Glomerular visceral epithelial cell (primary cell): Measurements from ENCODE around the gene PLA2G4B.
A peak's percentile ranks its signal among the peaks of the same experiment; 100 is the strongest.

Experiments used
- DNase-seq: peaks from one replicate; pipeline ENCODE4 v3.0.0-alpha.2; 2016; ENCODE audit errors: extremely low spot score

PLA2G4B gene

DNA sequence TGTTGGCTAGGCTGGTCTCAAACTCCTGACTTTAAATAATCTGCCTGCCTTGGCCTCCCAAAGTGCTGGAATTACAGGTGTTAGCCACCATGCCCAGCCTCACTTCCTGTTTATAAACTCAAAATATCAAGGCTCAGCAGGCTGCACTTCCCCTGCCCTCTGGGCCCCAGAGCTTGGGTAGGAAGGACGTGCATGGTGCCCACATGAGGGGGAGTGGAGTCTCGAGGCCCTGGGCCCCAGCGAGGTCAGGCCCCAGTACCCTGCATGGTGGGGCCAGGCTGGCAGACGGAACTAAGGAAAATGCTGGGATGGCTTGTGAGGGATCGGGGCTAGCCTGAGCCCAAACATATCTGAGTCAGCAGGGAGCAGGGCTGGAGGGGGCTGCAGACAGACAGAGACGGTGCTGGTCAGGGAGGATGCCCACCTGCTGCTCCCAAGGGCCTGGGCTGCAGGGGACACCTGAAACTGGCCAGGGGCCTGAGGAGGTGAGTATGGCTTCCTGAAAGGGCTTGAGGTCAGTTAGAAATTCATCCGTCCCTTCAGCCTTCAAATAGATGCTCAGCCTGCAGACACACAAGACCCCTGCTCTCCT, 50.1 kb downstream of the PLA2G4B start:
- DNase-seq = no peak

DNA sequence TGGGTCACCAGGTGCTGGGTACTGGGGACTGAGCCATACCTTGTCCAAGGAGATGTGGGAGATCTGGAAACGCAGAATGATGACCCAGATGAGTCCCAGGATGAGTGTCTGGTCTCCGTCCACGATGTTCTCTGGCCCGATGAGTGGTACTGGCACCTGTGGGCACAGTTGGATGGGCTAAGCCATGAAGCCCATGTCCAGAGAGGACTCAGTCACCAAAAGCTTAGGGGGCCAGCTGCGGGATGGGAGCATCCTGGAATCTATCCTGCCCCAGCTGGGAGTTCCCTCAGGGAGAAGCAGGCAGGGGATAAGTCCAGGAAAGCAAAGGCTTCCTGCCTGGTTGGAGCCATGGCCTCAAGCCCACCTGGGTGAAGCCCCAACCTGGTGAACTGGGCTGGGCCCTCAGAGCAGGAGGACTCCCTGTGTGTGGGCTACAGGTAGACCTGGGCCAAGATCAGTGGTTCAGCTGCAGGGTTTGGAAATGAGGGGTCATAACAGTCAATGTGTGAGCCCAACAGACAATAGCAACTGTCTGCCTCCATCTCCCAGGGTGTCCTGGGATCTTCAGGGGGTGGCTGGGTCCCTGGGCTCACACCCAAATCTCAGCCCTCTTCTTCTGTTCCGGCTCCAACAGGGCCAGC, 51.5 kb downstream of the PLA2G4B start:
- no peak for DNase-seq

GRCh38 chr15:41891226-41891625, 52.6 kb downstream of the PLA2G4B start:
- no peak for DNase-seq

GRCh38 chr15:41891946-41892345, 53.3 kb downstream of the PLA2G4B start:
- no peak for DNase-seq

- DNase-seq = no peak
Measured at GRCh38 chr15:41892621-41893421, 54.2 kb downstream of the PLA2G4B start.

- DNase-seq = no peak
Measured at GRCh38 chr15:41893422-41894250, 55.0 kb downstream of the PLA2G4B start, which contains the start of gene SPTBN5. SPTBN5 (minus strand) TSS chr15:41894053; CDS start chr15:41893497, 556 bp downstream.

- DNase-seq = no peak
Measured at GRCh38 chr15:41894251-41894790, 55.7 kb downstream of the PLA2G4B start.

- DNase-seq = peak; percentile 93
Measured at GRCh38 chr15:41894791-41895463, 56.3 kb downstream of the PLA2G4B start.

DNA sequence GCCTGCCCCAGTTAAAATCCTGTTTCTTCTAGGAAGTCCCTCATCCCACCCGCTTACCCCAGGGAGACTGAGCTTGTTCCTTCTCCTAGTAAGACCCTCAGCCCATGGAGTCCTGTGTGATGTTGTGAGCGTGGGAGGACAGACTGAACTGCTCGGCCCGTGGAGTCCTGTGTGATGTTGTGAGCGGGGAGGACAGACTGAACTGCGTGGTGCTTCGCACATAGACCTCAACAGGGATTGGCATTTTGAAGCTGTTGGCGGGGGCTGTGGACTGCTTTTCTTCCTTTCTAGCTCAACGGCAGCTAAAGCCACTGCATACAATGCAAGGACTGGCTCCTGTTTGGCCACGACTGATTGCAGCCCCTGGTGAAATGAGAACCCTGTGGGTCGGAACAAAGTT, 56.8 kb downstream of the PLA2G4B start:
- DNase-seq = no peak

GRCh38 chr15:41895957-41896356, 57.3 kb downstream of the PLA2G4B start:
- no peak for DNase-seq

GRCh38 chr15:41896566-41896965, 57.9 kb downstream of the PLA2G4B start:
- no peak for DNase-seq

DNA sequence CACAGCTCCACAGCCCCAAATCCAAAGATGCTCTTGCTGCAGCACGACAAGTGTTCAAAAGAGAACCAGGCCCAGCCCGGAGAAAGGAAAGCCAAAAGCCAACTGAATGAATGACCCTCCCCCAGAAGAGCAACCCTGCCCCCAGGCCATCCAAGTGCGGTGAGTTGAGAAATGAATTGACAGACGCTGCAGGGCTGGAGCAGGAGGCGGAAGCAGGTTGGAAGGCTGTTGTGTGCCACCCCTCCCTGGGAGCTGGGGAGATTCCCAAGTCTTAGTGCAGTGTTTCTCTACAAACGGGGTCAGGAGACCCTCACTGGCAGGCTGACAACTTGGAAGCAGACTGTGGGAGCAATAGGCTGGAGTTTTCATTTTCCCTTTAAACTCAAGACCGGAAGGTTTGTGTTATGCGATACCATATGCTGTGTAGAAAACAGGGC, 58.7 kb downstream of the PLA2G4B start:
- no peak for DNase-seq
